ENCODE data around the gene NSUN4. TPM values are rescaled to one million over a fixed set of nuclear protein-coding genes. Genes with fewer than 3 reads are reported as not detected.

NSUN4 gene
- total RNA-seq, 1 donor from 2014 or later = 27.8 TPM

DNA sequence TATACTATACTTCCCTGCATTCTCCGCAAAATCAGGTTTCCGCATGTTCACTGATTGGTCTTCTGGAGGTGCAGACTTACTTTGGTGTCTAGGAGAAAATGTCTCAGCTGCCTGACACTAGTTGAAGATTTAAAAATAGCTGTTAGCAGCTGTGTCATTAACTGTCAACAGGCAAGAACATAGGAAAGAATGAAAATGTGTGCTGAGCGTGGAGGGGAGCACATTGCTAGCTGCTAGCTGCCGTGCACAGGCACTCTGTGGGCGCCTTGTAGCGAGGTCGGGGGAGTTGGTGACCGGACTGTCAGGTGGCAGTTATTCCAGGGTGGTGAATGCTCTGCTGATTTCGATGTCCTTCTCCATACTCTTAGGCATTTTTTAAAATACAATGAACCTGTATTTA, 58.7 kb downstream of the NSUN4 start:
- no peak for DNase-seq (ENCODE audit: low spot score)
- Mint-ChIP-seq H3K36me3 (ENCODE audit: low read depth, unreplicated experiment) (no peaks in the 10 kb centered on the region), H3K27ac (ENCODE audit: unreplicated experiment) (no peak overlapping the region), H3K27me3 (ENCODE audit: unreplicated experiment) (peaks cover 15% of the 10 kb centered on the region), H3K9me3 (ENCODE audit: unreplicated experiment) (no peaks in the 10 kb centered on the region), H3K4me3 (ENCODE audit: unreplicated experiment) (no peak overlapping the region), H3K4me1 (ENCODE audit: unreplicated experiment) (peaks cover 5% of the 10 kb centered on the region)
- TF ChIP-seq, protein P1, sequence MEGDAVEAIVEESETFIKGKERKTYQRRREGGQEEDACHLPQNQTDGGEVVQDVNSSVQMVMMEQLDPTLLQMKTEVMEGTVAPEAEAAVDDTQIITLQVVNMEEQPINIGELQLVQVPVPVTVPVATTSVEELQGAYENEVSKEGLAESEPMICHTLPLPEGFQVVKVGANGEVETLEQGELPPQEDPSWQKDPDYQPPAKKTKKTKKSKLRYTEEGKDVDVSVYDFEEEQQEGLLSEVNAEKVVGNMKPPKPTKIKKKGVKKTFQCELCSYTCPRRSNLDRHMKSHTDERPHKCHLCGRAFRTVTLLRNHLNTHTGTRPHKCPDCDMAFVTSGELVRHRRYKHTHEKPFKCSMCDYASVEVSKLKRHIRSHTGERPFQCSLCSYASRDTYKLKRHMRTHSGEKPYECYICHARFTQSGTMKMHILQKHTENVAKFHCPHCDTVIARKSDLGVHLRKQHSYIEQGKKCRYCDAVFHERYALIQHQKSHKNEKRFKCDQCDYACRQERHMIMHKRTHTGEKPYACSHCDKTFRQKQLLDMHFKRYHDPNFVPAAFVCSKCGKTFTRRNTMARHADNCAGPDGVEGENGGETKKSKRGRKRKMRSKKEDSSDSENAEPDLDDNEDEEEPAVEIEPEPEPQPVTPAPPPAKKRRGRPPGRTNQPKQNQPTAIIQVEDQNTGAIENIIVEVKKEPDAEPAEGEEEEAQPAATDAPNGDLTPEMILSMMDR (IDR thresholded peaks at IDR 0.05; ENCODE audit: unreplicated experiment) = no peak

DNA sequence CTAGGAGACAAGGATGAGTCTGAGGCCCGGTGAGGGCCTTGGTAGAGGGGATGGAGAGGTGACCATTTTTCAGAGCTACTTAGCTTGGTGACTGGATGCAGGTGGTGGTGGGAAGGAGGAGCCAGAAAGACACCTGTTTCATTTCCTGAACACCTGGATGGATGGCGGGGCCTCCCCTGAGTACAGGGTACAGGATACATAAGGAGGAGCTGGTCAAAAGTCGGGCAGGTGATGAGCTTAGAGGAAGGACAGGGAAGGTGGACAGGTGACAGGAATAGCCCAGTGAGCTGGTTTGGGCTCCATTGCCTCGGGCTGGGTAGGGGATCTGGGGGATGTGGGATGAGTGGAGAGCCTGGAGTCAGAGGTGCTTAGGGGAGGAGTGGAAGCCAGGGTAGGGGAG, 59.8 kb downstream of the NSUN4 start:
- peaks cover 3% of the 10 kb centered on the region for H3K4me1 Mint-ChIP-seq (ENCODE audit: unreplicated experiment)
- no peak overlapping the region for H3K4me3 Mint-ChIP-seq (ENCODE audit: unreplicated experiment)
- H3K27ac Mint-ChIP-seq (ENCODE audit: unreplicated experiment) = no peak overlapping the region
- TF ChIP-seq, protein P1 (IDR thresholded peaks at IDR 0.05; ENCODE audit: unreplicated experiment) = no peak
- no peak for DNase-seq (ENCODE audit: low spot score)
- peaks cover 8% of the 10 kb centered on the region for H3K27me3 Mint-ChIP-seq (ENCODE audit: unreplicated experiment)
- no peaks in the 10 kb centered on the region for H3K36me3 Mint-ChIP-seq (ENCODE audit: low read depth, unreplicated experiment)
- H3K9me3 Mint-ChIP-seq (ENCODE audit: unreplicated experiment) = no peaks in the 10 kb centered on the region

DNA sequence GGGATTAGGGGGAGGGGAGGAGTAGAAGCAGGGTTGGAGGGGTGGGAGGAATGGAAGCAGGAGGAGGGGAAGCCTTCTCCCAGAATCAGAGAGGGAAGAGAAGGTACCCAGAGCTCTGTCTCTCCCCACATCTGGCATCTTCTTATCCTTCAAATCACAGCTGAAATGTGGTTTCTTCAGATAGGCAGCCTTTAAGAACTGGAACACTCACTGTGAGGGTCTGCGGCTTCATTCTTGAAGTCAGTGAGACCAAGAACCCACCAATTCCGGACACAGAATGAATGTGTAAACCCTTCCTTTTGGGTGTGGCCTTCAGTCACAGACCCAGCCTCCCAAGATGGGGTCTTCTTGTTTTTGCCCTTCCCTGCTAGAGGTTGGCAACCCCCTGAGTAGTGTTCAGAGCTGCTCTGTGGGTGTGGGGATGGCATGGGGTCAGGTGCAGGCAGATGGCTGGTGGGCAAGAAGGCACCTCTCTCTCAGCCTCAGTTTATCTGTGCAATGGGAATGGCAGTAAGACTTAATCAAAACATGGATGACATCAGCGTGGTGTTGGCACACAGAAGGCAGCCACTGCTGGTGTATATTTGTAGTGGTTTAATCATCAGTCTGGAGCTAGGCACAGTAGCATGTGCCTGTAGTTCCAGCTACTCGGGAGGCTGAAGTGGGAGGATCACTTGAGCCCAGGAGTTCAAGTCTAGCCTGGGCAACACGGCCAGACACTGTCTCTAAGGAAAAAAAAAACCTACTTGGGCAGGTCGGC, 60.7 kb downstream of the NSUN4 start:
- peaks cover 8% of the 10 kb centered on the region for H3K27me3 Mint-ChIP-seq (ENCODE audit: unreplicated experiment)
- TF ChIP-seq, protein P1 (IDR thresholded peaks at IDR 0.05; ENCODE audit: unreplicated experiment) = no peak
- no peak overlapping the region for H3K27ac Mint-ChIP-seq (ENCODE audit: unreplicated experiment)
- no peaks in the 10 kb centered on the region for H3K9me3 Mint-ChIP-seq (ENCODE audit: unreplicated experiment)
- no peak for DNase-seq (ENCODE audit: low spot score)
- no peaks in the 10 kb centered on the region for H3K4me1 Mint-ChIP-seq (ENCODE audit: unreplicated experiment)
- H3K4me3 Mint-ChIP-seq (ENCODE audit: unreplicated experiment) = no peak overlapping the region
- H3K36me3 Mint-ChIP-seq (ENCODE audit: low read depth, unreplicated experiment) = no peaks in the 10 kb centered on the region

DNA sequence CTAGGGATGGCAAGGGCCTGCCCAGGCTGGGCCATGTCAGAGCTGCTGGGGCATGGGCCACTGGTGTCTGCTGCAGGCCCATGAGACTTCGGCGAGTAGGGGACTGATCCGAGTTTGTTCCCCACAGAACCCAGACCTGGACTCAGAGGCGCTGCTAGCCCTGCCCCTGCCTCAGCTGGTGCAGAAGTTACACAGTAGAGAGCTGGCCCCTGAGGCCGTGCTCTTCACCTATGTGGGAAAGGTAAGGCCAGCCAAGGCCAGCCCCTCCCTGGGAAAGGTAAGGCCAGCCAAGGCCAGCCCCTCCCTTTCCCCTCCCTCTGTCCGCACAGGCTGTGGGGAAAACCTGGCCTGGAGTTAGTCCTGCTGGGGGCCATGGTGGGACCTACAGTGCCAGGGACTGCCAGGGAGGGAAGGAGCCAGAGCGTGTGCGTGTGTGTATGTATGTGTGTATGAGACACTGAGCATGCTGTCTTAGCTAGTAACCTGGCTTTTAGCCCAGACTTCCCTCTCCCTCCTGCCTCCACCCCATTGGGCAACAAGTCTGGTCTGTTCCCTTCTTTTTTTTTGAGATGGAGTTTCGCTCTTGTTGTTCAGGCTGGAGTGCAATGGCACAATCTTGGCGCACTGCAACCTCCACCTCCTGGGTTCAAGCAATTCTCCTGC, 61.5 kb downstream of the NSUN4 start:
- no peak for DNase-seq (ENCODE audit: low spot score)
- TF ChIP-seq, protein P1 (IDR thresholded peaks at IDR 0.05; ENCODE audit: unreplicated experiment) = no peak

DNA sequence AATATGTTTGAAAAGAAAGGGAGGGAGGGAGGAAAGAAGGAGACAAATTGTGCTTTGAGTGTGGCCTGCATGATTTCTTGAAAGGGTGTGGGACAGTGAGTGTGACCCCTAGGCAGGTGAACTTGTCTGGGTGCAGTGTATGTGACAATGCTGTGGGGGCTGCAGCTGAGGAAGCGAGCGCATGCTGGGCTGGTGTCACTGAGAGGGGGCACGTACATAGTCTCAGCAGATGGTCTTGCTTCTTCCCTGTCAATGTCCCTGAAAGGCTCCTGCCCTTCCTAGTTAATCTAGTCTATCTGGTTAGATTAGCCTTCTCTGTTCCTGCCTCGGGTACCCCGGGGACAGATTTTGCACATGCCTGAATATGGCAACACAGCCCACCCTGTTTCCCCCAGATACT, 63.3 kb downstream of the NSUN4 start:
- H3K27me3 Mint-ChIP-seq (ENCODE audit: unreplicated experiment) = peaks cover 15% of the 10 kb centered on the region
- peaks cover 5% of the 10 kb centered on the region for H3K4me1 Mint-ChIP-seq (ENCODE audit: unreplicated experiment)
- TF ChIP-seq, protein P1 (IDR thresholded peaks at IDR 0.05; ENCODE audit: unreplicated experiment) = no peak
- H3K27ac Mint-ChIP-seq (ENCODE audit: unreplicated experiment) = no peak overlapping the region
- no peak for DNase-seq (ENCODE audit: low spot score)
- no peaks in the 10 kb centered on the region for H3K9me3 Mint-ChIP-seq (ENCODE audit: unreplicated experiment)
- H3K4me3 Mint-ChIP-seq (ENCODE audit: unreplicated experiment) = no peak overlapping the region
- no peaks in the 10 kb centered on the region for H3K36me3 Mint-ChIP-seq (ENCODE audit: low read depth, unreplicated experiment)

More for the DNA sequence above, 61.5 kb downstream of the NSUN4 start:
- H3K27ac Mint-ChIP-seq (ENCODE audit: unreplicated experiment) = no peak overlapping the region
- peaks cover 2% of the 10 kb centered on the region for H3K4me1 Mint-ChIP-seq (ENCODE audit: unreplicated experiment)
- H3K27me3 Mint-ChIP-seq (ENCODE audit: unreplicated experiment) = peaks cover 8% of the 10 kb centered on the region
- H3K36me3 Mint-ChIP-seq (ENCODE audit: low read depth, unreplicated experiment) = no peaks in the 10 kb centered on the region
- no peak overlapping the region for H3K4me3 Mint-ChIP-seq (ENCODE audit: unreplicated experiment)
- no peaks in the 10 kb centered on the region for H3K9me3 Mint-ChIP-seq (ENCODE audit: unreplicated experiment)

All from endothelial cell (in vitro differentiated cells).